Measurements from ENCODE around the gene UBAP1. TPM values are rescaled to one million over a fixed set of nuclear protein-coding genes. Genes with fewer than 3 reads are reported as not detected.
"Not testable (repeated sequence)": the region's sequence is repeated elsewhere in the genome, so short reads cannot be mapped to it uniquely, and the experiment has no call there.

The UBAP1 gene
- total RNA-seq, 1 donor from 2014 or later = 32.5 TPM

DNA sequence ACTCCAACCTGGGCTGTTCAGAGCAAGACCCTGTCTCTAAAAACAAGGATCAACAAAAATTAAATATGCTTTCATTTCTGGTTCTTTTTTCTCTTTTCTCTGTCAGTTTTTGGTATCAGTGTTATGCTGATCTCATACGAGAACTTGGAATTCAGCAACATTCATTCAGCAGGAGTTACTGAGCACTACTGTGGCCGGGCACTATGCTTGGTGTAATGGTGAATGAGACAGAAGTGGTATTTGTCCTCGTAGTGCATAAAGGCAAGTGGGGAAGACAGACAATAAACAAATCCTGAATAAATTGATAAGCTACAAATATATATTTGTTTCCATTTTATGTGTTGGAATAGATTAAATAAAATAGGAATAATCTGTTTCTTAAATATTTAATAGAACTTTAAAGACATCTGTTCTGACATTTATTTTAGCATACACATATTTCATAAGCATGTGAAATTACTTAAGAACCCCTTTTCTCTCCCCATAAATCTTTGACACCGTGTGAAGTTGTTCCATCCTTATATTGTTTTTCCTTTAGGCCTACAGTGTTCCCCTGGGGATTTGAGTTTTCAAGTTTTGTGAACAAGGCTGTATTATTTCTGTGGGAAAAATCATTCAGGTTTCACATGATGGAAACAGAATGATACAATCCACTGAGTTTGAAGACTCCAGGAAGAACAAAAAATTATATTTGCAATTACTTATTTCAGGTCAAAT, 24.6 kb downstream of the UBAP1 start:
- no peaks in the 10 kb centered on the region for H3K4me1 Mint-ChIP-seq (ENCODE audit: unreplicated experiment)
- no peaks in the 10 kb centered on the region for H3K27me3 Mint-ChIP-seq (ENCODE audit: unreplicated experiment)
- H3K9me3 Mint-ChIP-seq (ENCODE audit: unreplicated experiment) = no peaks in the 10 kb centered on the region
- DNase-seq (ENCODE audit: low spot score) = no peak
- H3K36me3 Mint-ChIP-seq (ENCODE audit: low read depth, unreplicated experiment) = no peaks in the 10 kb centered on the region
- H3K4me3 Mint-ChIP-seq (ENCODE audit: unreplicated experiment) = no peak overlapping the region
- H3K27ac Mint-ChIP-seq (ENCODE audit: unreplicated experiment) = peak overlapping the region; percentile 9
- TF ChIP-seq, protein P1, sequence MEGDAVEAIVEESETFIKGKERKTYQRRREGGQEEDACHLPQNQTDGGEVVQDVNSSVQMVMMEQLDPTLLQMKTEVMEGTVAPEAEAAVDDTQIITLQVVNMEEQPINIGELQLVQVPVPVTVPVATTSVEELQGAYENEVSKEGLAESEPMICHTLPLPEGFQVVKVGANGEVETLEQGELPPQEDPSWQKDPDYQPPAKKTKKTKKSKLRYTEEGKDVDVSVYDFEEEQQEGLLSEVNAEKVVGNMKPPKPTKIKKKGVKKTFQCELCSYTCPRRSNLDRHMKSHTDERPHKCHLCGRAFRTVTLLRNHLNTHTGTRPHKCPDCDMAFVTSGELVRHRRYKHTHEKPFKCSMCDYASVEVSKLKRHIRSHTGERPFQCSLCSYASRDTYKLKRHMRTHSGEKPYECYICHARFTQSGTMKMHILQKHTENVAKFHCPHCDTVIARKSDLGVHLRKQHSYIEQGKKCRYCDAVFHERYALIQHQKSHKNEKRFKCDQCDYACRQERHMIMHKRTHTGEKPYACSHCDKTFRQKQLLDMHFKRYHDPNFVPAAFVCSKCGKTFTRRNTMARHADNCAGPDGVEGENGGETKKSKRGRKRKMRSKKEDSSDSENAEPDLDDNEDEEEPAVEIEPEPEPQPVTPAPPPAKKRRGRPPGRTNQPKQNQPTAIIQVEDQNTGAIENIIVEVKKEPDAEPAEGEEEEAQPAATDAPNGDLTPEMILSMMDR (IDR thresholded peaks at IDR 0.05; ENCODE audit: unreplicated experiment) = no peak

DNA sequence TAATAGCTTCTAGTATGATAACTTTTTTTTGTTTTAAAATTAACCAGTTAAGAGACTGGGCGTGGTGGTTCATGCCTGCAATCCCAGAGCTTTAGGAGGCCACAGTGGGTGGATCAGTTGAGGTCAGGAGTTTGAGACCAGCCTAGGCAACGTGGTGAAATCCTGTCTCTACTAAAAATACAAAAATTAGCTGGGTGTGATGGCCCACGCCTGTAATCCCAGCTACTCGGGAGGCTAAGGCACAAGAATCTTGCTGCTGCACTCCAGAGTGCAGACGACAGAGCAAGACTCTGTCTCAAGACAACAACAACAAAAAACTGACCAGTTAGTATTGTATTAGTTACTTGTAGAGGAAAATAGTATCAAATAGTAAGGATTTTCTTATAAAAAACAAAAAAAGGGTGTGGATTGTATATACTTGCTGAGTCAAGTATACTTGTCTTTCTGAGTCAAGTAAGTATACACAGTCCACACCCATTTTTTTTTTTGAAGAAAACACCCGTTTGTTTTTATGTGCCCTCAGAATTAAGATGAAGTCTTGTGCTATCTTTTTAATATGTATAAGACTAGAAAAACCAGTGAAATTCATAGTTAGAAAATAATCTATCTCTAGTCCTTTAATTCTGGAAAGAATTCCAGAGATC, 25.3 kb downstream of the UBAP1 start:
- Mint-ChIP-seq H3K9me3 (ENCODE audit: unreplicated experiment) (no peaks in the 10 kb centered on the region), H3K27me3 (ENCODE audit: unreplicated experiment) (no peaks in the 10 kb centered on the region), H3K27ac (ENCODE audit: unreplicated experiment) (no peak overlapping the region), H3K4me1 (ENCODE audit: unreplicated experiment) (no peaks in the 10 kb centered on the region), H3K36me3 (ENCODE audit: low read depth, unreplicated experiment) (no peaks in the 10 kb centered on the region), H3K4me3 (ENCODE audit: unreplicated experiment) (no peak overlapping the region)
- DNase-seq (ENCODE audit: low spot score) = no peak
- TF ChIP-seq, protein P1 (IDR thresholded peaks at IDR 0.05; ENCODE audit: unreplicated experiment) = no peak

DNA sequence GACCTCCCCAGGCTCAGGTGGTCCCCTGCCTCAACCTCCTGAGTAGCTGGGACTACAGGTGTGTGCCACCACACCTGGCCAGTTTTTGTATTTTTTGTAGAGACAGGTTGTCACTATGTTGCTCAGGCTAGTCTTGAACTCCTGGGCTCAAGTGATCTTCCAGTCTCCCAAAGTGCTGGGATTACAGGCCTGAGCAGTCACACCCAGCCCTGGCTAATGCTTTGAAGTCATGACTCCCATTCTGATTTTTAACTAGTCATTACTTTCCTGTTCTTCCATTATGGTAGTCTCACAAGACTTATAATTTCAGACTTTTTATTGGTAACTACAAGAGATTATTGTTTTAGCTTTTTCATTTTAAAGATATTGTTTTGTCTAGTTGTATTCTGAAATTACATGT, 26.3 kb downstream of the UBAP1 start:
- H3K27ac Mint-ChIP-seq (ENCODE audit: unreplicated experiment) = no peak overlapping the region
- no peaks in the 10 kb centered on the region for H3K9me3 Mint-ChIP-seq (ENCODE audit: unreplicated experiment)
- TF ChIP-seq, protein P1 (IDR thresholded peaks at IDR 0.05; ENCODE audit: unreplicated experiment) = no peak
- no peaks in the 10 kb centered on the region for H3K36me3 Mint-ChIP-seq (ENCODE audit: low read depth, unreplicated experiment)
- H3K27me3 Mint-ChIP-seq (ENCODE audit: unreplicated experiment) = no peaks in the 10 kb centered on the region
- H3K4me1 Mint-ChIP-seq (ENCODE audit: unreplicated experiment) = no peaks in the 10 kb centered on the region
- no peak overlapping the region for H3K4me3 Mint-ChIP-seq (ENCODE audit: unreplicated experiment)
- no peak for DNase-seq (ENCODE audit: low spot score)

DNA sequence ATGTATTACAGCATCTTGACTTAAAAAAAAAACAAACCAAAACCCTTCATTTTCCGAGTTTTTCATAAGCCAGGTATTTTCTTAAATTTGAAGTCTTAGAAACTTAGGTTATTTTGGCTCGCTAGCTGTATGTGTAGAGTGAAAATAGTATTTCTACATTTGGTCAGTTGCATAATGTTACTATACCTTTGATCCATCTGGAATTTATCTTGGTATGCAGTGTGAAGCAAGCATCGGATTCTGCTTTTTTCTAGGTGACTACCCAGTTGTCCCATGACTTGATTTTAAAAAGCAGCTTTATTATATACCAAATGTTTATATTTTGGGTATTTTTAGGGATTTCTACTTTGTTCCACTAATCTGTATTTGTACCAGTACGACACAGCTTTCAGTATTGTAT, 27.7 kb downstream of the UBAP1 start:
- Mint-ChIP-seq H3K9me3 (ENCODE audit: unreplicated experiment) (no peaks in the 10 kb centered on the region), H3K27ac (ENCODE audit: unreplicated experiment) (no peak overlapping the region), H3K4me1 (ENCODE audit: unreplicated experiment) (no peaks in the 10 kb centered on the region), H3K27me3 (ENCODE audit: unreplicated experiment) (no peaks in the 10 kb centered on the region), H3K36me3 (ENCODE audit: low read depth, unreplicated experiment) (no peaks in the 10 kb centered on the region), H3K4me3 (ENCODE audit: unreplicated experiment) (no peak overlapping the region)
- TF ChIP-seq, protein P1 (IDR thresholded peaks at IDR 0.05; ENCODE audit: unreplicated experiment) = no peak
- DNase-seq (ENCODE audit: low spot score) = no peak

DNA sequence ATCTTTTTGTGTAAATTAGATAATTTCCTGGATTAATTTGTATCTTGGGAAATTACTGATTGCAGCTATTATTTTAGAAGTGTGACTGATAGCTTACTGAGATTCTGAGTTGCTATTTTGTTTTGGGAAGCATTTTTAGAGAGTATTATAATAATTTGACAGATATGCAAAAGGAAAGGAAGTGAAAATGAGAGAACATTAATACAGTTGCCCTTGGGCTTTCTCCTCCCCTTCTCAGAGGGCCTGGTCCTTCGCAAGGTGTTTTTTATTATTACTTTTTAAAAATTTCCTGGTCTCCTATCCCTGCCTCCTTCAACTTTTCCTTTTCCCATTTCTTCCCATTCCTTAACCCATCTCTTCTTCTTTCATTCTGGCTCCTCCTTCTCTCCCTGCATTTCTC, 32.6 kb downstream of the UBAP1 start:
- Mint-ChIP-seq H3K27me3 (ENCODE audit: unreplicated experiment) (no peaks in the 10 kb centered on the region), H3K27ac (ENCODE audit: unreplicated experiment) (no peak overlapping the region), H3K4me3 (ENCODE audit: unreplicated experiment) (no peak overlapping the region), H3K36me3 (ENCODE audit: low read depth, unreplicated experiment) (no peaks in the 10 kb centered on the region), H3K9me3 (ENCODE audit: unreplicated experiment) (no peaks in the 10 kb centered on the region), H3K4me1 (ENCODE audit: unreplicated experiment) (no peaks in the 10 kb centered on the region)
- DNase-seq (ENCODE audit: low spot score) = no peak
- TF ChIP-seq, protein P1 (IDR thresholded peaks at IDR 0.05; ENCODE audit: unreplicated experiment) = no peak

DNA sequence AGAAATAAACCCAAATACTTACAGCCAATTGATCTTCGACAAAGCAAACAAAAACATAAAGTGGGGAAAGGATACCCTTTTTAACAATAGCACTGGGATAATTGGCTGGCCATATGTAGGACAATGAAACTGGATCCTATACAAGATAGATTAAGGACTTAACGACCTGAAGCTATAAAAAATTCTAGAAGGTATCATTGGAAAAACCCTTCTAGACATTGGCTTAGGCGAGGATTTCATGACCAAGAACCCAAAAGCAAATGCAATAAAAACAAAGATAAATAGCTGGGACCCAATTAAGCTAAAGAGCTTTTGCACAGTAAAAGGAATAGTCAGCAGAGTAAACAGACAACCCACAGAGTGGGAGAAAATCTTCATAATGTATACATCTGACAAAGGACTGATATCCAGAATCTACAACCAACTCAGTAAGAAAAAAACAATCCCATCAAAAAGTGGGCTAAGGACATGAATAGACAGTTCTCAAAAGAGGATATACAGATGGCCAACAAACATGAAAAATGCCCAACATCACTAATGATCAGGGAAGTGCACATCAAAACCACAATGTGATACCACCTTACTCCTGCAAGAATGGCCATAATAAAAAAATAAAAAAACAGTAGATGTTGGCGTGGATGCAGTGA, 35.6 kb downstream of the UBAP1 start:
- H3K9me3 Mint-ChIP-seq (ENCODE audit: unreplicated experiment); H3K27me3 Mint-ChIP-seq (ENCODE audit: unreplicated experiment); H3K27ac Mint-ChIP-seq (ENCODE audit: unreplicated experiment); H3K4me1 Mint-ChIP-seq (ENCODE audit: unreplicated experiment); H3K36me3 Mint-ChIP-seq (ENCODE audit: low read depth, unreplicated experiment); DNase-seq (ENCODE audit: low spot score); H3K4me3 Mint-ChIP-seq (ENCODE audit: unreplicated experiment): not testable (repeated sequence)
